HepG2 (cell line): Measurements from ENCODE around the gene POLR2H. TPM values are rescaled to one million over a fixed set of nuclear protein-coding genes. Genes with fewer than 3 reads are reported as not detected.

ENCODE experiments used
- ATAC-seq: fragments of 200-7000 bp; cut with Tn5 transposase; 3 replicates; pipeline ENCODE4 v1.9.1; 2020; ENCODE audit warnings: mild to moderate bottlenecking, moderate library complexity
- BruUV-seq: library from RNA; stranded (reverse); fragments of 400-500 nt; replicated peaks from 2 replicates; lab custom pipeline; 2021; lab: Mats Ljungman, UMichigan
- CTCF ChIA-PET: fragments of 300-600 bp; formaldehyde crosslinking; extraction: SDS; loops from one replicate; lab custom pipeline; 2021; ENCODE audit warnings: low total read pairs, inconsistent platforms, low intra/inter-chr PET ratio; lab: Yijun Ruan, JAX
- POLR2A ChIA-PET: fragments of 350-600 bp; sonication (Branson Sonifier 250); formaldehyde crosslinking; loops from one replicate; lab custom pipeline; 2020; ENCODE audit warnings: antibody characterized with exemption, inconsistent platforms; lab: Yijun Ruan, JAX
- DNase-seq: peaks from one replicate; pipeline ENCODE4 v3.0.0-alpha.2; 2015; ENCODE audit warnings: low spot score
- FAIRE-seq: peaks from 3 replicates; lab custom pipeline; 2011; peaks lifted over from hg19 to GRCh38; lab: Jason Lieb, UNC
- H2AFZ ChIP-seq: one replicate; pipeline ENCODE4 v1.6.1; 2011; ENCODE audit warnings: low read length, inconsistent platforms
- H3K27ac ChIP-seq: fragments of 300-600 bp; 3 replicates; pipeline ENCODE4 v1.8.0; 2011; ENCODE audit warnings: mixed run types, mild to moderate bottlenecking, mixed read lengths, low read length, inconsistent platforms; ENCODE audit not compliant: insufficient read depth; ENCODE audit errors: extremely low read length
- H3K27me3 ChIP-seq, 2 experiments: fragments of 200-600 bp in 1 of 2; 2 replicates in 1 of 2; 3 replicates in 1 of 2; pipeline versions ENCODE4 v1.6.0 to v1.8.0; 2011; ENCODE audit warnings: low read length in 2 of 2, mild to moderate bottlenecking in 2 of 2, moderate library complexity in 2 of 2, inconsistent platforms in 1 of 2; ENCODE audit not compliant: insufficient read depth in 2 of 2, control insufficient read depth in 1 of 2
- H3K36me3 ChIP-seq, 2 experiments: fragments of 200-600 bp in 1 of 2; replicated peaks in 1 of 2; 2 replicates in 1 of 2; 3 replicates in 1 of 2; pipeline versions ENCODE4 v1.5.1 to v1.8.0; 2011; ENCODE audit warnings: low read length in 2 of 2, inconsistent platforms in 1 of 2; ENCODE audit not compliant: insufficient read depth in 2 of 2, control insufficient read depth in 1 of 2
- H3K4me1 ChIP-seq: 2 replicates; pipeline ENCODE4 v1.5.1; 2012; ENCODE audit warnings: low read length, inconsistent platforms; ENCODE audit not compliant: insufficient read depth
- H3K4me2 ChIP-seq: 2 replicates; pipeline ENCODE4 v1.6.0; 2011; ENCODE audit warnings: low read depth, low read length, inconsistent platforms
- H3K4me3 ChIP-seq, 3 experiments: fragments of 200-600 bp in 1 of 3; sonication (generic), shearing (Covaris generic) in 1 of 3; replicated peaks in 1 of 3; 2 replicates each; pipeline ENCODE4 v1.5.1; 2011 to 2016; ENCODE audit warnings: low read length in 3 of 3, inconsistent platforms in 2 of 3, low read depth in 2 of 3, mild to moderate bottlenecking in 2 of 3, control low read depth in 1 of 3, mixed read lengths in 1 of 3; ENCODE audit not compliant: insufficient read depth in 1 of 3
- H3K79me2 ChIP-seq: one replicate; pipeline ENCODE4 v1.6.1; 2011; ENCODE audit warnings: low read length, inconsistent platforms; ENCODE audit not compliant: insufficient read depth
- H3K9ac ChIP-seq: 2 replicates; pipeline ENCODE4 v1.6.0; 2011; ENCODE audit warnings: mild to moderate bottlenecking, low read depth, low read length, inconsistent platforms; ENCODE audit not compliant: insufficient read depth
- H3K9me3 ChIP-seq: 2 replicates; pipeline ENCODE4 v1.5.1; 2012; ENCODE audit warnings: mild to moderate bottlenecking, low read length
- H4K20me1 ChIP-seq: 2 replicates; pipeline ENCODE4 v1.6.0; 2011; ENCODE audit warnings: inconsistent platforms, mild to moderate bottlenecking, low read length, moderate library complexity; ENCODE audit not compliant: insufficient read depth
- E2F1 ChIP-seq: sonication (generic); formaldehyde crosslinking; IDR thresholded peaks from 2 replicates; pipeline ENCODE4 v1.5.0; 2020; ENCODE audit warnings: missing genetic modification reagents
- KLF12 ChIP-seq: sonication (generic); formaldehyde crosslinking; IDR thresholded peaks from 2 replicates; pipeline ENCODE4 v1.4.0; 2020; ENCODE audit warnings: missing genetic modification reagents, borderline replicate concordance
- MNT ChIP-seq: fragments of 450-650 bp; IDR thresholded peaks from 2 replicates; pipeline ENCODE4 v1.6.1; 2016
- NR2C2 ChIP-seq: sonication (generic); formaldehyde crosslinking; IDR thresholded peaks from 2 replicates; pipeline ENCODE4 v1.4.0; 2020; ENCODE audit warnings: missing genetic modification reagents, mild to moderate bottlenecking, moderate library complexity, borderline replicate concordance
- PHF8 ChIP-seq: sonication (generic); formaldehyde crosslinking; IDR thresholded peaks from 2 replicates; pipeline ENCODE4 v1.5.0; 2020; ENCODE audit warnings: missing genetic modification reagents
- ZFP36 ChIP-seq: fragments of 150-350 bp; IDR thresholded peaks from 2 replicates; pipeline ENCODE4 v1.6.1; 2018; ENCODE audit warnings: borderline replicate concordance, low read length, low read depth; ENCODE audit not compliant: partially characterized antibody
- ZNF142 ChIP-seq: sonication (generic); formaldehyde crosslinking; IDR thresholded peaks from 2 replicates; pipeline ENCODE4 v1.4.0; 2020; ENCODE audit warnings: missing genetic modification reagents
- ZNF660 ChIP-seq: sonication (generic); formaldehyde crosslinking; IDR thresholded peaks from 2 replicates; pipeline ENCODE4 v1.5.1; 2020; ENCODE audit warnings: mild to moderate bottlenecking, low read depth, missing genetic modification reagents, borderline replicate concordance
- WGBS: methylation state at CpG from one replicate; pipeline ENCODE4 v1.1.6; 2017; ENCODE audit warnings: low lambda C conversion rate; 5-methylcytosine and 5-hydroxymethylcytosine counted together
- in situ Hi-C: cut with HindIII; loops from 2 replicates; pipeline ENCODE4 v1.10.0; 2017; ENCODE audit warnings: low pct_unique_long_range_greater_than_20kb; ENCODE audit not compliant: extremely low pct_ligation_motif_present
- intact Hi-C: fragments of 100-400 bp; cut with micrococcal nuclease; formaldehyde crosslinking; loops from one replicate; pipeline ENCODE4 v1.10.0; 2022; ENCODE audit not compliant: unreplicated experiment
- polyA plus RNA-seq, 8 experiments: library from polyadenylated mRNA; depleted of rRNA in 3 of 8; stranded (reverse) in 7 of 8; unstranded in 1 of 8; fragments of >200 nt; fragmentation: Illumina TruSeq in 4 of 8; extraction: Trizol in 4 of 8; gene quantifications; 2 replicates each; pipeline versions ENCODE4 v1.2.1 to v1.2.3, GENCODE V29; 2011 to 2016; ENCODE audit warnings: low read depth in 4 of 8, missing spikeins in 1 of 8, mixed read lengths in 1 of 8; ENCODE audit not compliant: insufficient read depth in 1 of 8
- total RNA-seq, 5 experiments: library from RNA; depleted of rRNA; stranded (reverse); fragments of >200 nt; fragmentation: Illumina TruSeq; extraction: Trizol; gene quantifications; 2 replicates each; pipeline ENCODE4 v1.2.3, GENCODE V29; 2016; ENCODE audit warnings: low read depth in 1 of 5

The POLR2H gene
- total and polyA plus RNA-seq, 2 of the 13 experiments (the other 11 are each of a cell fraction or from before 2014, with no cell fraction given) = 118 to 194 TPM

- in situ Hi-C loops = no loop called here
- H3K4me2 ChIP-seq = no peak overlapping the region
- H3K27me3 ChIP-seq = peaks cover 1 to 19% of the 10 kb centered on the region in 2 experiments; a peak in 4 of 5 replicates
- H3K79me2 ChIP-seq = no peaks in the 10 kb centered on the region
- ChIA-PET POLR2A (no interaction called here), CTCF (no interaction called here)
- no peak overlapping the region for H3K9ac ChIP-seq
- no peaks in the 10 kb centered on the region for H3K36me3 ChIP-seq
- WGBS = 45% methylated on average over 18 of the region's 20 CpGs
- intact Hi-C loops = no loop called here
- ATAC-seq = no peak; the same call in 2 of the 3 replicates
- H4K20me1 ChIP-seq = no peaks in the 10 kb centered on the region
- BruUV-seq = no TSS peak
- no peak for DNase-seq
- no peaks in the 10 kb centered on the region for H3K9me3 ChIP-seq
- H2AFZ ChIP-seq = no peak overlapping the region
- H3K27ac ChIP-seq = no peak overlapping the region
- TF ChIP-seq MNT (peak; percentile 56), E2F1 (no peak), KLF12 (CRISPR knock-in tag) (no peak), ZNF660 (CRISPR knock-in tag) (no peak), ZNF142 (no peak), PHF8 (no peak), NR2C2 (no peak), ZFP36 (no peak)
- no peak overlapping the region for H3K4me3 ChIP-seq
- FAIRE-seq = no peak
- H3K4me1 ChIP-seq = peaks cover 7% of the 10 kb centered on the region; the same call in 1 of the 2 replicates
These were observed 43.8 kb downstream of the POLR2H start for GRCh38 chr3:184405075-184406030.
